ENCODE data around the gene RPS18.

RPS18 gene

GRCh38 chr6:33252759-33253158 is 19.1 kb upstream of the RPS18 start:
- TF ChIP-seq GATA2 (IDR thresholded peaks at IDR 0.05; ENCODE audit: low read depth, low read length) (no peak), GATA3 (IDR thresholded peaks at IDR 0.05; ENCODE audit: low read depth, low read length) (no peak)

GRCh38 chr6:33254591-33254990 is 17.3 kb upstream of the RPS18 start:
- TF ChIP-seq GATA2 (IDR thresholded peaks at IDR 0.05; ENCODE audit: low read depth, low read length) (no peak), GATA3 (IDR thresholded peaks at IDR 0.05; ENCODE audit: low read depth, low read length) (no peak)

DNA sequence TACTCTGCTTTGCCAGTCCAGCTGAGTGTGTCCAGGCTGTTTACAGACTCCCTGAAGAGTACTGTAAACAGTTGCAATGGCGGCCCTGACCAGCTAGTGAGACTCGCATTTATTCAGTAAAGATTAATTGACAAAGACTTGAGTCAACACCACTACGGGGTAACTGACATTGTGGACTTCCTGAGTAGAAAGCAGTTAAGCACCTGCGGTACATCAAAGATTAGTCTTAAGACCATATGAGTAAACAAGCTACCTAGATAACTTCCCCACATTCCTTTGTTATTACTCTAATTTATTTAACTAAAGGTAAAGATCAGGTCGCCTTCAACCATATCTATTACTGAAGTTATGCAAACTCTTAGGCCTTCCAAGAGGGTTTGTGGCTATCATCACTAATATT is 12.8 kb upstream of the RPS18 start:
- TF ChIP-seq GATA2 (IDR thresholded peaks at IDR 0.05; ENCODE audit: low read depth, low read length) (no peak), GATA3 (IDR thresholded peaks at IDR 0.05; ENCODE audit: low read depth, low read length) (no peak)

- TF ChIP-seq GATA3 (IDR thresholded peaks at IDR 0.05; ENCODE audit: low read depth, low read length) (no peak), GATA2 (IDR thresholded peaks at IDR 0.05; ENCODE audit: low read depth, low read length) (no peak)
Measured at GRCh38 chr6:33264015-33264414, 7.9 kb upstream of the RPS18 start.

DNA sequence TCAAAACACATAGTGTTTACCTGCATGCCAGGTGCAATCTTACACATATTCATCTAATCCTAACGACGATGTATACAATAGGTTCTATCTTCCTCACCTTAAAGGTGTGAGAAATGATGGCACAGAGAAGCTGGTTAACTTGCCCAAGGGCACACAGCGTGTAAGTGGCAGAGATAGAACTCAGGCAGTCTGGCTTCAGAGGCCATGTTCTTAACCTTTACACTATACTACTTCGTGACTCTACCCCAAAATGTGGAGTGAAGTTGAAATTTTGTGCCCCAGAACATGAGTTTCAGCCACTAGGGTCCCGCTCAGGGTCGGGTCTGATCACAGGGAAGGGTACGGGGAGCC is 783 bp upstream of the RPS18 start:
- TF ChIP-seq GATA2 (IDR thresholded peaks at IDR 0.05; ENCODE audit: low read depth, low read length): no peak
- no peak for TF ChIP-seq GATA3 (IDR thresholded peaks at IDR 0.05; ENCODE audit: low read depth, low read length)

DNA sequence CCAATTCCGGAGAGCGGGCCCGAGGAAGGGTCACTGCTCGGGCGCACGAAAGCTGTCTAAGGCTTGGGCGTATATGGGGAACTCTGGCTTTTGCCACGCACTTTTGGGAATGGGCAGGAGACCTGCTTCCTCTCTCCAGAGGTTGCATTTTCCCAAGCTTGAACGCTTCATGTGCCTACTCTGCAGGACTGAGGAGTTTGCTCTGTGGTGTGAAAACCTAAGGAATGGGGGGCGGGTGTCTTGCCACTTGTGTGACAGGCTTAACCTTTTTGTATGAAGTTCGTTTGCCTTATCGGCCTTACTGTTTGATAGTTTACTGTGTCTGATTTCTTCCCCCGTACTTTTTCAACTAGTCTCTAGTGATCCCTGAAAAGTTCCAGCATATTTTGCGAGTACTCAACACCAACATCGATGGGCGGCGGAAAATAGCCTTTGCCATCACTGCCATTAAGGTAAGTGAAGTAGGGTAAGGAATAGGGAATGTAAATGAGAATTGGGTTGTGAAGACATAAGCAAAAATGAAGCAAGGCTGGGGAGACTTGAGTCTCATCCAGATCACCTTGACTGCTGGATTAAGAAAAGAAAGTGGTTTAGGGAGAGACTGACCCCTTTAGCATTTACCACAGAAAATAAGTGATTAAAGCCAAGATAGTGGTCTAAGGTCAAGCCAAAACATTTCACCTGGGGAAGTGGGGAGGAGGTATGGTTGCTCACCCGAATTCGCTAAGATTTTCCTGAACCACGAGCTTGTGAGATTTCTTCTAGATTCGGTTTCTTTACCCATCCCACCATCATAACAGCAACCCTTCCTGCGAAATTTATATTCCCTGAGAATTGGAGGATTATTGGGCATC is 627 bp downstream of the RPS18 start:
- TF ChIP-seq GATA2 (IDR thresholded peaks at IDR 0.05; ENCODE audit: low read depth, low read length) (no peak), GATA3 (IDR thresholded peaks at IDR 0.05; ENCODE audit: low read depth, low read length) (no peak)

DNA sequence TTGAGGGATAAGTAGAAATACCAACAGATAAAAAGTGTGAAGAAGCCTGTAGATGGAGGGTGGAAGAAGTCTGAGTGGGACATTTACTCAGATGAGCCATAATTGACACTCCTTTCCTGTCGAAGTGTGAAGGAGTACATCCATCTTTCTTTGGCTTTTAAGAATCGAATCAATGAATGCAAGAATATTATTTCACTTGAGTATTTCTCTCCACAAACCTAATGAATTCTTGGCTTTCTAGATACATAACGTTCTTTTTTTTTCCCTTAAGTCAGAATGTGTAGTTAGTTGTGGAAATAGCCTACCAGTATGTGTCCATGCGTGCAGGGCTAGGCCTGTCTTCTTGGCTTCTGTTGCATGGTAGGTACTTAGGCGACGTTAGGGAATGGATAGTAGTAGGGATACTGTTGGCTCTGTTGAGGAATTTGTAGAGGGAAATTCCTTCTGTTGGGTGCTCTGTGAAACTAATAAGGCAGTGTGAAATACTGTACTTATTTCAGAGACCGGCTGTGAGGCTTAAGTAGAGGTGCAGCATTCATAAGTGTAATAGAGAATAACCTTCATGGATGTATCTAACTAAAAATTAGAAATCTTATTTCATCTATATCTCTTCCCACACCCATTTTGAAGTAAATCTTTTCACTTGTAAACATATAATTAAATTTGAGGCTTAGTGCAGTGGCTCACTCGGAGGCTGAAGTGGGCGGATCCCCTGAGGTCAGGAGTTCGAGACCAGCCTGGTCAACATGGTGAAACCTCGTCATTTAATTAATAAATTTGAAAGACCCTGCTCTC is 1.5 kb downstream of the RPS18 start:
- TF ChIP-seq GATA3 (IDR thresholded peaks at IDR 0.05; ENCODE audit: low read depth, low read length) (no peak), GATA2 (IDR thresholded peaks at IDR 0.05; ENCODE audit: low read depth, low read length) (no peak)

DNA sequence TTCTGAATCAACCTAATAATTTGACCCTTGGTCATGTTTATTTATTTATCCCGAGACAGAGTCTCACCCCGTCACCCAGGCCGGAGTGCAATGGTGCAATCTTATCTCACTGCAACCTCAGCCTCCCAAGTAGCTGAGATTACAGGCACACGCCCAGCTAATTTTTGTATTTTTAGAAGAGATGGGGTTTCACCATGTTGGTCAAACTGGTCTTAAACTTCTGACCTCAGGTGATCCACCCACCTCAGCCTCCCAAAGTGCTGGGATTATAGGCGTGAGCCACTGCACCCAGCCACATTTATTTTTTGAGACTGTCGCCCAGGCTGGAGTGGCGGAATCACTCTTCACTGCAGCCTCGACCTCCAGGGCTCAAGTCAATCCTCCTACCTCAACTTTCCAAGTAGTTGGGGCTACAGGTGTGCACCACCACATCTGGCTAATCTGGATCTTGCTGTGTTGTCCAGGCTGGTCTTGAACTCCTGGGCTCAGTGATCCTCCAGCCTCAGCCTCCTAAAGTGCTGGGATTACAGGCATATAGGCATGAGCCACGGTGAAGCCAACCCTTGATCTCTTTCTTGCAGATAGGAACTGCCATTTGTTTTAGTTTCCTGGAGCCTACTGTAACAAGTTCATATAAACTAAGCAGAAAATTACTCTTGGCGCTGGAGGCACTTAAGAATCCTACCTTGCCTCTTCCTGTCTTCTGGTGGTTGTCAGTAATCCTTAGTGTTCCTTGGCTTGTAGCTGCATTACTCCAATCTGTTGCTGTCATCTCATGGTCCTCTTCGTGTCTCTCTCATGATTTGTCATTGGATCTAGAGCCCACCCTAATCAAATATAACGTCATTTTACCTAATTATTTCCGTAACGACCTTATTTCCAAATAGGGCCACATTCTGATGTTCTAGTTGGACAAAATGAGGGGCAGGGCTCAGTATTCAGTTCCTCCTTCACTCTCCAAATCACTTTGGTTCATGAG is 2.3 kb downstream of the RPS18 start:
- TF ChIP-seq GATA3 (IDR thresholded peaks at IDR 0.05; ENCODE audit: low read depth, low read length) (no peak), GATA2 (IDR thresholded peaks at IDR 0.05; ENCODE audit: low read depth, low read length) (no peak)

DNA sequence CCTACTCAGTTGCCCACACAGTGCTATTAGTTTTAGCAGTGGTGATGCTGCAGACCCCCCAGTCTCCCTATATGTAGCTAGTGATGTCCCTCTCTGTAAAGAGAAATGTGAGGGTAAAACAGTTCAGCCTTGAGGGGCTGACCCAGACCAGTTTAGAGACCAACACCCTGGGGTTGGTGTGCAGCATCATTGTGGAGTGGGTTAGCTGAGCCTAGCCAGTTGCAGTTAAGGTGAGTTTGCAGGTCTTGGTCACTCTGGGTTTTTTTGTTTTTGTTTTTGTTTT is 4.6 kb downstream of the RPS18 start:
- TF ChIP-seq GATA2 (IDR thresholded peaks at IDR 0.05; ENCODE audit: low read depth, low read length) (no peak), GATA3 (IDR thresholded peaks at IDR 0.05; ENCODE audit: low read depth, low read length) (no peak)

DNA sequence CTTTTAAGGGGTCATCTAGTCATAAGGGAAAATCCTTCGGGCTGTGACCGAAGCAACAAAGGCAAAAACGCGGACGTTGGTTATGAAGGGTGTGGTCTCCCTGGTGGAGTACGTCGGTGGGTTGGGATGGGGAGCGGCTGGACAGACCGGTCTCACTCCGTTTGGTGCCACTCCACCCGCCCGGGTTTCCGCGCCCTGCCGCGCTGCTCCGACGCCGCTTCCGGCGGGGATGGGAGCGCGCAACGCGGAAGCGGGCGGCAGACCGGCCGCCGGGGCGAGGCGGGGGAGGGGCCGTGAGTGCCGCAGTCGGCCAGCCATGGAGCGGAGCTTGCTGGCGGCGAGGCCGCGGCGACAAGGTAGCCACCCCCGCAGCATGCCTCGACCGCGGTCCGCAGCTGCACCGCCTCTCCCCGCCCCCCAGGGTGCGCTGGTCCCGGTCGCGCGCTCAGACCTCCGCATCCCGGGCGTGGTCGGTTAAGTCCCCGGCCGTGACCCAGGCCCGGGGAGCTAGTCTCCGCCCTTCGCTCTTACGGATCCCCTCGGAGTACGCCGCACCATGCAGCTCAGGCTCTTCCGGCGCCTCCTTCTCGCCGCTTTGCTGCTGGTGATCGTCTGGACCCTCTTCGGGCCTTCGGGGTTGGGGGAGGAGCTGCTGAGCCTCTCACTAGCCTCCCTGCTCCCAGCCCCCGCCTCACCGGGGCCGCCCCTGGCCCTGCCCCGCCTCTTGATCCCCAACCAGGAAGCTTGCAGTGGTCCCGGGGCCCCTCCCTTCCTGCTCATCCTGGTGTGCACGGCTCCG is 5.2 kb downstream of the RPS18 start, which contains the start of gene B3GALT4:
Gene B3GALT4 (plus strand): TSS at position 260 of the 799 bp plus-strand sequence. CDS start 297 bp downstream, at position 557.
- no peak for TF ChIP-seq GATA2 (IDR thresholded peaks at IDR 0.05; ENCODE audit: low read depth, low read length)
- TF ChIP-seq GATA3 (IDR thresholded peaks at IDR 0.05; ENCODE audit: low read depth, low read length): no peak

- TF ChIP-seq GATA2 (IDR thresholded peaks at IDR 0.05; ENCODE audit: low read depth, low read length) (no peak), GATA3 (IDR thresholded peaks at IDR 0.05; ENCODE audit: low read depth, low read length) (no peak)
Measured at GRCh38 chr6:33277663-33278391, 6.0 kb downstream of the RPS18 start.

- TF ChIP-seq GATA3 (IDR thresholded peaks at IDR 0.05; ENCODE audit: low read depth, low read length) (no peak), GATA2 (IDR thresholded peaks at IDR 0.05; ENCODE audit: low read depth, low read length) (no peak)
Measured at GRCh38 chr6:33278392-33278741, 6.5 kb downstream of the RPS18 start.

- TF ChIP-seq GATA2 (IDR thresholded peaks at IDR 0.05; ENCODE audit: low read depth, low read length): no peak
- TF ChIP-seq GATA3 (IDR thresholded peaks at IDR 0.05; ENCODE audit: low read depth, low read length): no peak
Measured at GRCh38 chr6:33278810-33279209, 6.9 kb downstream of the RPS18 start.

All from SH-SY5Y (cell line).